Endothelial cell of umbilical vein (primary cell): ENCODE measurements around the gene BSPRY.

Experiments used
- CTCF ChIP-seq, 2 donors: IDR thresholded peaks; 1 replicate in 1 of 2; 2 replicates in 1 of 2; pipeline ENCODE4 v1.5.1; 2011; ENCODE audit warnings: low read length in 2 of 2, mild to moderate bottlenecking in 2 of 2, moderate library complexity in 2 of 2, control low read depth in 1 of 2, inconsistent platforms in 1 of 2, low read depth in 1 of 2; ENCODE audit not compliant: insufficient read depth in 1 of 2; ENCODE audit errors: extremely low read depth in 1 of 2
- EZH2 ChIP-seq: IDR thresholded peaks from 2 replicates; pipeline ENCODE4 v1.6.1; 2012; ENCODE audit warnings: borderline replicate concordance, low read depth, mild to moderate bottlenecking, moderate library complexity, low read length, inconsistent platforms; ENCODE audit not compliant: severe bottlenecking
- FOS ChIP-seq: IDR thresholded peaks from 2 replicates; pipeline ENCODE4 v1.6.1; 2011; ENCODE audit warnings: mild to moderate bottlenecking, low read length, moderate library complexity, borderline replicate concordance; ENCODE audit not compliant: insufficient read depth
- MAX ChIP-seq: IDR thresholded peaks from 2 replicates; pipeline ENCODE4 v1.6.1; 2011; ENCODE audit not compliant: insufficient read depth, insufficient read length
- MYC ChIP-seq: IDR thresholded peaks from one replicate; pipeline ENCODE4 v1.6.1; 2011; ENCODE audit warnings: mild to moderate bottlenecking, low read depth, low read length
- POLR2A ChIP-seq: IDR thresholded peaks from 2 replicates; pipeline ENCODE4 v1.6.1; 2012; ENCODE audit warnings: low read depth, mild to moderate bottlenecking, control low read depth, low read length
- POLR2AphosphoS5 ChIP-seq: IDR thresholded peaks from 2 replicates; pipeline ENCODE4 v1.6.1; 2012; ENCODE audit warnings: low read depth, mild to moderate bottlenecking, control low read depth, low read length, moderate library complexity; ENCODE audit not compliant: insufficient read depth

DNA sequence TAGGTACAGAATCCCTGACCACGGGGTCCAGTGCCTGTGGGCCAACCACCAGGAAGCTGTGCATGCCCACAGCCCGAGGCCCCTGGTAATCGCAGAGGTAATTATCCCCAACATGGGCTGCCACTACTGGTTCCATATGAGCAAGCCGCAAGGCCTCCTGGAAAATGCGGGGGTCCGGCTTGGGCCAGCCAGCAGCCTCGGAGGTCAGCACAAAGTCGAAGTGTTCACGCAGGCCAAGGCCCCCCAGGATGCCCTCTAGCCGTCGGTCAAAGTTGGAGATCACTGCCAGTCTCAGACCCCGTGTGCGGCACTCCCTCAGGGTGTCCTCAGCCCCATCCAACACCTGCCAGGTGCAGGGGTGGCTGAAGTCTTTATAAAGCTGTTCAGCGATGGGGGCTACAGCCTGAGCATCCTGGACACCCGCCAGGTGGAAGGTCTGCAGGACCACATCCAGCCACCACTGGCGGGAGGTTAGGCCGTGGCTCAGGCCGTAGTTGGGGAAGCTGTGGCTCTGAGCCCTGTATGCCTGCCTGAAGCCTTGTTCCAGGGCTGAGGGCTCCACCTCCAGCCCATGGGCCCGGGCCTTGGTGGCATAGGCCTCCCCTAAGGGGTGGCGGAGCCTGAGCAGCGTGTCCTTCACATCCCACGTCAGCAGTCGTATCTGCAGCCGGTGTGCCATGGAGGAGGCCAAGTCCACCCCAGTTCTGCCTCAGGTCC is 24.5 kb downstream of the BSPRY start:
- no peak for TF ChIP-seq MAX
- no peak for TF ChIP-seq EZH2
- no peak for TF ChIP-seq POLR2AphosphoS5
- TF ChIP-seq CTCF (IDR thresholded peaks at IDR 0.05; ENCODE audit: extremely low read depth in 1 of 2, insufficient read depth in 1 of 2, low read depth in 1 of 2, low read length in 2 of 2), result no peak
- no peak for TF ChIP-seq POLR2A
- no peak for TF ChIP-seq MYC
- TF ChIP-seq FOS, result no peak
